GM19240 (cell line): ENCODE results near the gene RNASEH1.

Experiments used
- DNase-seq: peaks from one replicate; pipeline ENCODE4 v3.0.0; 2011; ENCODE audit warnings: low spot score; ENCODE audit not compliant: insufficient read length

The RNASEH1 gene

DNA sequence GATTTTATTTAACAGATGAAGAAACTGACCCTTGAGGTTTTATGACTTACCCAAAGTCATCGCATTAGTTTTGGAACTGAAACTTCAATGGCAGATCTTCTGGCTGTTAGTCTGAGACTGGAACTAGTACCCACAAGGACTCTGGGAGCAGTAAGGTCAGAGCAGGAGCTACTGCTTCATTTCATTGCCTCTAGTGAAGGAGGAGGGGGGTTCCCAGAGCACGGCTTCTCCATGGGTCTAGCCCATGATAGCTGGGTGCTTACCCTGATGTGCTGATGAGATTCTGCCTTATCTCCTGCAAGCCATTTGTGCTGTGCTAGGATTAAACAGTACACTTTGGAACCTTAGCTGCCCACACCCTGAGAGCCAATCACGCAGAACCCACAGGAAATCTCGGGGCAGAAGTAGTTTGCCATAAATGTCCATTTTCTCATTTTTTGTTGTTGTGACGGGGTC lies 5.4 kb upstream of the RNASEH1 start:
- DNase-seq = no peak

DNA sequence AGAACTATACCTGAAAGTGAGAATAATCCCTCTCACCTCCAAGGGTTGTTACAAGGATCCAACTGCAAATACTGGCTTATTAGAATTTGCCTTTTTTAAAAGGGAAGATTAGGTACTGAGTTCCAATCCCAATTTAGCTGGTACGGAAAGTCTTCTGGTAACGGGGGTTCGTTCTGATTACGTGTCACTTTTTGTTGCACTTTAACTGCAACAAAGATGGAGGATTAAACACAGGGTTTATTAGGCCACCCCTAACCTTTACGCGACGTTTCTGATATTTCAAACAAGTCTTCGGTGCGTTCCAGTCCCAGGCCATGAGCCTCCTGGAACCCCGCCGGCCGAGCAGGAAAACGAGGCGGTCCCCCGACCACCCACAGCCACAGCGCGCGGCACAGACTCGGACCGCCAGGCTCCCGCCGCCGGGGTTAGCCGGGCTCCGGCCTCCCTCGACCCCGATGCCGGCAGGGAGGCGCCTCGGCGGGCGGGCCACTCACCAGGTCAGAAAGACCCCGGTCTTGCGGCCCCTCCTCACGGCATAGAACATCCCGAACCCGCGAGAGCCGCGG lies 411 bp downstream of the RNASEH1 start:
- no peak for DNase-seq

DNA sequence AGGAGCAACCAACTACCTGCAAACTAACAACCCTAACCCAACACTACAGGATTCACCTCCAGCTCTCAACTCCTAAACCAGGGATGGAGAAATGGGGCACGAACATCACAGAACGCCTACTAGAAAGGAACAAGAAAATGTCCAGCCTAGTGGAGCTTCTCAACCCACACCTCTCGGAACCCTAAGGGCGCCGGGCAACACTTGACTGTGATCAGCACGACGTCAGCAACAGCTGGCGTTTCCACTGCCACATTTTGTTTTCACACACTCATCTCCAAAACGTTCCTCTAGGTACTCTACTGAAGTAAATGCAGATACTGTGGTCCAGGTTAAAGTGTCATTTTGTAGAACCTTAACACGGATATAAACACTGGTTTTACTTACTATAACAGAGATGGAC lies 4.2 kb downstream of the RNASEH1 start:
- DNase-seq = no peak

DNA sequence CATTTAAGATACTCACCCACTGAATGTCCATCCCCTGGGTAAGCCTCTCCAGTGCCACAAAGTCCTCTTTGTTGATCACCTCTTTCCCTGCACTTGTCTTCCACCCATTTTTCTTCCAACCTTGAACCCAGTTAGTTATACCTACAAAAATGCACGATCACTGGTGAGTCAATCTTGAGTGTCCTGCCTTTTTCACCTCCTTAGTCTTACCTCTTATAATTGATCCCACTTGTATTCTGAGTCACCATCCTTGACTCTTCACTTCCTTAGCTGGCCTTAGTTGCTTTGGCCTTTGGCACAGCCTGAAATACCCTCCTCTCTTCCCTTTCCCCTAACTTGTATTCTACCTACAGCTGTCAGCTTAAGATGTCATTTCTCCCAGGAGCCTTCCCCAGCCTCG lies 10.2 kb downstream of the RNASEH1 start:
- no peak for DNase-seq

DNA sequence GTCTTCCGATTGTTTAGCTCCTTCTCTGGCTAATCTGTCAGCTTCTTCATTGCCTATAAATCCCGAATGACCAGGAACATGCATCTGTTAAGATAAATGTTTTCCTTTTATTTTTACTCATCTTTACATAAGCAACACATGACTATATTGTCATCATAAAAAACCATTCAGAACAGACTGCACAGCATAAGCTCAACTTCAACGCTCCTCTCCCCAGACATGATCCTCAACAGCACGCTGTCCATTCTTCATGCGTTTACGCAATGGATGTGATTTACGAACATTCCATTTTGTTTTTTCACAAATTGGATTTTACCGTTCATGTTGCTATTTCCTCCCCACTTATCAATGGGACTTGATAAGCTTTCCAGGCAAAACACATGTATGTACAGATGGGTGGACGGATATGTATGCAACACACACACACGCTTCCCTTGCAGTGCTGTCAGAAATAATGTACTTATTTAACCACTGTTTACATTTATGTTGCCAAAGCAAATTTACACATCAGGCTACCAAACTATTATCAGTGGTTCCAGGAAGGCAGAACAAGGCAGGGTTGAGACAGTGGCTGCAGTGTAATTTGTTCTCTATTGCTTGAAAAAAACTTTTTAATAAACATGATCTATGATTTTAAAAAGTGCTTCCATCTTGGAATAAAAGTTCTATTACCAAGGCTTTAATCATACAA lies 12.2 kb downstream of the RNASEH1 start:
- no peak for DNase-seq

DNA sequence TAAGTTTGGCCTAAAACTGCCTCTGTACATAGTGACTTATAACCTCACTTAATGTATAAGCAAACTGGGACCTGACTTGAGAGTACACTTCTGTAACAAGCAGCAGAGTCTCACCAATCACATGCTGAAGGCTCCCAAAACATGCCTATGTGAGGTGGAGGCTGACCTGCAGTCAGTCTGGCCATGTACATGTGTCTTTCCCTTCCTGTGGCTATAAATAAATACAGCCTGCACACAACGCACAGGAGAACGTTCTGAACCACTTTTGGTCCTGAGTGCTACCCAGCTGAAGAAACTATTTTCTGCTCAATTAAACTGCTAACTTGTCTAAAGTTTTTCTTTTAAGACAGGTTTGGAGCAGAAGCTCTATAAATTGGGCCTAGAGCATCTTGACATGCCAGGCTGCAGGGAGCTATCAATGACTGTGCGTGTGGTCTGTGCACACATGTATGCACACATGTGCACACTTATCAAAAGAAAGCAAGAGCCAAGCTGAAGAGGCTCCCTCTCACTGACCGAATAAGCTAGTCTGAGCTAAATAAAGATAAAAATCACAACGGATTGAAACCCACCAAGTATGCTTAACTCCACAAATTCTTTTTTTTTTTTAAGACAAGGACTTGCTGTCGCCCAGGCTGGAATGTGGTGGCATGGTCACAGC lies 15.0 kb downstream of the RNASEH1 start:
- DNase-seq = no peak

DNA sequence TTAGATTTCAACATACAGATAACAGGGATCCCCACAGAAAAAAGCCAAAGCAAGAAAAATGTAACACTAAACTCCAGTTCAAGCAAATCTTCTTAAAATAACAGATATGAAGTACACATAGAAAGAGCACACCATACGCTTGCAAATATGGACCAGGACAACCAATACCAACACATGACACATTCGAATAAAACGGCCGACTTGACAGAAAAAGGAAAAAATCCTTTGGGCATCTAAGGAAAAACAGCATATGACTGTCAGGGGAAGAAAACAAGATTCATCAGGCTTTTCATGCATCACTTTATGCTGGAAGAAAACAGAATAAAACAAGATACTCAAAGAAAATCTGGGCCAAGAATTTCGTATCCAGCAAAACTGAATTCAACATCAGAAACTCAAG lies 16.0 kb downstream of the RNASEH1 start:
- no peak for DNase-seq

DNA sequence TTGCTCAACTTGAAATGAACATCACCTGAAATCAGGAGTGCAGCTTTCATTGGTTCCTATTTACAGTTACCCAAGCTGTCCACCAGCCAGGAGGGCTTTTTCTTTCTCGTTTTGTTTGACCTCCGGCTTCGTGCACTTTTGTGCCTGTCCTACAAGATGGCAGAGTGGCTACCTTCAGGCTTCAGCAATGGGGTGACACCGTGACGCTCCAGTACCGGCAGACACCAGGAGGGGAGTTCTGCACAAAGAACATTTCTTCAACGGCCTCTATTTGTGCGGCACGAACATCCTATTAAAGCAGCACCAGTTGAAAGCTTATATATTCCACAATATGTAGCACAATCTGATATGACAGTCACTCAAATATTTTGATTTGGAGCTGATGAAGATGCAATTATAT lies 18.3 kb downstream of the RNASEH1 start:
- DNase-seq = no peak

DNA sequence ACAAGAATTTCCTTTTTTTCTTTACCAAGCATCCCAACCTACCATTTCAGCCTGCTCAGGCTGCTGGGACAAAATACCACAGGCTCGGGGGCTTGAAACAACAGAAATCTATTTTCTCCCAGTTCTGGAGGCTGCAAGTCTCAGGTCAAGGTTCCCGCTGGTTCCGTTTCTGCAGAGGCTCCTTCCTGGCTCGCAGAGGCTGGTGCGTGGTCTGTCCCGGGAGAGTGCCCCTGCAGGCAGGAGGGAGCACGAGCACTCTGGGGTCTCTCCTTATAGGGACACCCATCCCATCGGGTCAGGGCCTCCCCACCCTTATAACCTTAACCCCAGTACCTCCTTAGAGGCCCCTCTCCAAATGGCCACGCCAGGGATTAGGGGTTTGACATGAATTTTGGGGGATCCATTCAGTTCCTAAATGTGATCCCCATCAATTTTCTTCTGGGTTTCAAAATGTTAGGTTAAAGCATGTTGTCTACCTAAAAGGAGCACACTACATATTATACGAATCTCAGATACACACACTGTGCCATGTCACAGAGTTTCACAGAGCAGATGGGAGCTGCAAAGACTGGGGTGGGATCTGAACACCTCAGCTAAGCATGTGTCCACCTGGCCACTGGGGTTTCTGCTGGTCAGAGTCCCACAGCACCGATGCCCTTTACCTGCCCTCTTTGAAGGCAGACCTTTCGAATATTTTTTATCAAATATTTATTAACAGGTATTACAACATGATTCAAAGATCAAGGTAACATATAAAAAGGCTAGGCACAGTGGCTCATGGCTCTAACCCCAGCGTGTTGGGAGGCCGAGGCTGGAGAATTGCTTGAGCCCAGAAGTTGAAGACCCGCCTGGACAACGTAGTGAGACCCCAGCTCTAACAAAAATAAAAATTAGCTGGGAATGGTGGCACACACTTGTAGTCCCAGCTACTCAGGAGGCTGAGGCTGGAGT lies 21.2 kb downstream of the RNASEH1 start:
- no peak for DNase-seq

DNA sequence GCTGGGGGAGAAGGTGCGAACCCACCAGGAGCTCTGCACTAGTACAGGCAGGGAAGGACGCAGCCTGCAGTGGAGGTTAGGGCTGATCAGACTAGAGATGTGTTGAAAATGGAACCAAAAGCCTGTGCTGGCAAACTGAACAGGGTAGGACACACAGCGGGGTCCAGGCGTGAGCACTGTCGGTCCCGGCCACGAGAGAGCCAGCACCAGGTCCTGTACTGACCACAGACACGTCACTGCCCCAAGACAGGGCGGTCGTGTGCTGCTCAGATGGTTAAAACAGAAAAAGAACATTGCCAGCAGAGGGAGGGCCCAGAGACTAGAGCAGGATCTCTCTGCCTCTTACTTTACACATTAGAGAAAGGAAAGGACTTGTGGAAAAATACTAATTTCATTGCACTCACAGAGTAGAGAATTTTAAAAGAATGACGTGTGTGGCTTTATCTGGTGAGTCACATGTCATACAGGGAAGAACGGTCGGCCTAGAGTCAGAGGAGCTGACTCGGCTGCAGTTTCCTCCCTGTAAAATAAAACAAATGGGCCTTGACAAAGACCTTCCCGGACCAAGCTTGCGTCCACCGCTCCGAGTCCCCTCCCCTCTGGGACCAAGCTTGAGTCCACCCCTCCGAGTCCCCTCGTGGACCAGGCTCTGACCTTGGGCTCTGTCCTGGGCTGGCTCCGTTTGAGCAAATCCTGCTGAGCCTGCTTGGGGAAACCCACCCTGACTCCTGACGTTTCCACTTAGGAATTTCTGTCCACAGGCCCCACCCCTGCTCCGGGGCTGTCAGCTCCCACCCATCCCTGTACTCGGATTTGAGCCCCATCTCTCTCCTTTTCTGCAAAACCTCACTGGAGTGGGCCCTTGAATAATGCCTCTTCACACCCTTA lies 22.1 kb downstream of the RNASEH1 start:
- DNase-seq = no peak

DNA sequence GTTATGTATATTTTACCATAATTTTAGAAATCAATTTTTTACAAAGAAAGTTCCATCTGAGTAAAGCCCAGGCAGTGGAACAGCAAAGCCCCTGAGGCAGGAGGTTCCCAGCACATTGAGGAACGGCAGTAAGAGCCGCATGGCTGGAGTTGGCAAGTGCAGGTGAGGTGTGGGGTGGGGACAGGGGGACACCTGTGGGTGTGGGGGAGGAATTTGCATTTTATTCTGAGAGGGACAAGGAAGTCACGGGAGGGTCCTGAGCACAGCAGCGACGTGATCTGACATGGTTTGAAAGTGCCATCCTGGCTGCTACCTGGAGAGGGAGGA lies 22.7 kb downstream of the RNASEH1 start:
- DNase-seq = no peak

DNA sequence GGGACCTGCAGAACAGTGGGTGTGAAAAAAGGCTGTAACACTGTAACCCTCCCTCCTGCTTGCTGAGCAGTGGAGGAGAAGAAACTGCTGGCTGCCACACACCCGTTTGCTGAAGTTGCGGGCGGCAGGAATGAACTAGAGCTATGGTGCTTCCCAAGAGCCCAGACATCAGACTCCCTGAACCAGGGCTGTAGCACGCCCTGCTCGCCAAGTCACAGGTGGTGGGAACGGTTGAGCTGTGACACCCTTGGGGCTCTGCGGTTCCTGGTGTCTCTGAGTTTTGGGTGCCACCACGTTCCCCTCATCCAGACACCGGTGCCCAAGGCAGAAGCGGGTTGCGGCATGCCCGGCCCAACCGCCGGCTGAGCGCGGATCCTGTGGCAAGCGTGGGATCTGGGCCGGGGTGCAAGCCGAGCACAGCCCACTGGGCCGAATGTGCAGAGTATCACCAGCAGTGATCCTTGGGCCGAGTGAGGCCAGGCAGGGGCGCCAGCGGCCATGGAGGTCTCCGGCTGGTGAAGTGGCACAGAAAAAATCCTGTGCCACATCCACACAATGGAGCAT lies 23.8 kb downstream of the RNASEH1 start:
- DNase-seq = no peak

DNA sequence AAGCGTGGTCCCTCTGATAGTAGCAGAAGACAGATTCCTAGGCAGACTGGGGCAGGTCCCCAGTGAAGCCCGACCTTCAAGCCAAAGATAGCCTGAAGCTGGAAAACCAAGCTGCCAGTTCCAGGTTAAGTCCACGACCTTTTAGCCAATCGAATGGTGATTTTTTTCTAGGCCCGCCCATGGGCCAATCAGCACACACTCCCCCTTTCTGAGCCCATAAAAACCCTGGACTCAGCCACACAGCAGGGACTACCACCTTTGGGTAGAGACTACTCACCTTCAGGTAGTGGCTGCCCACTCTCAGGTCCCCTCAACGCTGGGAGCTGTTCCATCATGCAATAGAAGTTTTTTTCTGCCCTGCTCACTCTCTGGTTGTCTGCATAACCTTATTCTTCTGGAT lies 24.3 kb downstream of the RNASEH1 start:
- no peak for DNase-seq

DNA sequence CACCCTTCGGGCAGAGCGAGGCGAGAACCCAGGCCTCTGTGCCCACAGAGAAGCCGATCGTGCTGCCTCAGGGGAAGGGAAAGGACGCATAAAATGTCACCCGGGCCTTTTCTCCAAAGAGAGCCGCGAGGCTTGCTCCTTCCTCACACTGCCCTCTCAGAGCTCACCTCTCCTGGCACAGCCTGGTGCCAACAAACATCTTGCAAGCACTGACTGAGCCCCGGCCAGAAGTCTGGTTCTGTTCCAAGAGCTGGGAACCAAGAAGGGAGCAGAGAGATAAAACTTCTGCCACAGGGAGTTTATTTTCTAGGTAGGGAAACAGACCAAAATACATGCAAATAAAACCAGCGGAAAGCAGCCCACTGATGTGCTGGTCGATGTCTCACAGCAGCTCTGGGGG lies 25.2 kb downstream of the RNASEH1 start:
- no peak for DNase-seq

DNA sequence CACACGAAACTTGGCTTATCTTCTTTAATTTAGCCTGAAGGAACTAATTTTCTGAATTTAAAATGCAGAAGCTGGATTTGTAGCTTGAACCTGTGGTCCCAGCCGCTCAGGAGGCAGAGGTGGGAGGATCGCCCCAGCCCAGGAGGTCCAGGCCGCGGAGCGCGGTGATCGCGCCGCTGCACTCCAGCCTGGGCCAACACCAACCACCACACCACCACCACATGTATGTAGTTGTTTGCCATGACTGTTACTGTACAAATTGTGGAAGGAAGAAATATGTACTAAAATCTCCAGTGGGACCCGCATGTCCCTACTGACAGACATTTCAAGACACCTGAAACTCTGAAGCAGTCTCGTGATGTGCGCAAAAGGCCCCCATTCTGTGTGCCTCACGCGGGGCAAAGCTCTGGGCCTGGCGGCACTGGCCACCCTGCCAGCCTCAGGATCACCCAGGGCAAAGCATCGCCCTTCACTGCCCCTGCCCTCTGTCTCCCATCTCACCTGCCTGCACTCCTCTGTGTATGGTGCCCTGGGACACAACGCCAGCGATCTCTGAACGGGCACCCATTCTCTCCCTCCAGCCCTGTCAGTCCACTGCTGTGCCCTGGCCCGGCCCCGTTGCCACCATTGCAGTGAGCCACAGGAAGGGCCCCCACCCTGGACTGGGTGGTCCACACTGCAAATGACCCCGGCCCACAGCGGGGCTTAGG lies 28.7 kb downstream of the RNASEH1 start:
- no peak for DNase-seq

DNA sequence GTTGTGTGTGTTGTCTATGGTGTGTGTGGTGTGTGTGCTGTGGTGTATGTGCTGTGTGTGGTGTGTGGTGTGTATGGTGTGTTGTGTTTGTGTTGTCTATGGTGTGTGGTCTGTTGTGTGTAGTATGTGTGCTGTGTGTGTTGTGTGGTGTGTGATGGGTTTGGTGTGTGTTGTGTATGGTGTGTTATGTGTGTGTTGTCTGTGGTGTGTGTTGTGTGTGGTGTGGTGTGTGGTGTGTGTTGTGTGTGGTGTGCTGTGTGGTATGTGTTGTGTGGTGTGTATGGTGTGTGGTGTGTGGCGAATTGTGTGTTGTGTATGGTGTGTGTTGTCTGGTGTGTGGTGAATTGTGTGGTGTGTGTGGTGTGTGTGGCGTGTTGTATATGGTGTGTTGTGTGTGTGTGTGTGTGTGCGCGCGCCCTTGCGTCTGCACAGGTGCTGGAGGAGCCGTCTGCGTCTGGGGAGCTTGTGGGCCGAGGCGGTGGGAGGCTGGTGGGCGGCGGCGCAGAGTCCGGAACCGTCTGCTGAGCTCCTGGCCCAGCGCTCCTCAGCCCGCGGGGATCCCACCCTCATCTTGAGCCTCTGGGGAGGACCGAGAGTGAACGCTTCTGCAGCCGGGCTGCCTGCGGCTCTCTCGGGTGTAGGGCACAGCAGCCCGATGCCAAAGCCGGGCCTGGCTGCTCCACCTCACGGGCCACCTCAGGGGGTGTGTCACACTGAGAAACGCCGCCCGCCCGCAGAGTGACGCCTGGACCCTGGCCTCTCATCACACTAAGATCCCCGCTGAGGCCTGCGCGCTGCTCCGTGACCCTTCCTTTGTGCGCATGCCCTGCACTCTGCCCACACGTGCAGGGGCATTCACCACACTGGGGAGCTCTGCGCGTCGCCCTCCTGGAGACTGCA lies 30.0 kb downstream of the RNASEH1 start:
- DNase-seq = no peak

DNA sequence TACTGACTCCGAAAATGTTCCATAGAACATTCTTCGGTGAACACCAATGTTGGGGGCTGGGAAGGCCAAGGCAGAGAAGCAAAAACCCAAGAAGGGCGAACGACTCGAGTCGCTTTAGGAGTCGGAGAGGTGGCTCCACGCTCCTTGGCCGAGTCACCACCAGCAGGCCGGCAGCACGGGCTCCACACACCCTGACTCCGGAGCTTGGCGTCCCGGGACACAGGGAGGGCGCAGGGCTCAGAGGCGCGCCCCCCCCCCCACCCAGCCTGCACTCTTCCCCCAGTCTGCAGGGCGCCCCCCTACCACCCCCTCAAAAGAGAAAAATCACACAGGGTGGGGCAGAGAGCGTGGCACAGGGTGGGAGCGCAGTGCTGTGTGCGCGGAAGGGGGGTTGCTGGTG lies 31.3 kb downstream of the RNASEH1 start:
- no peak for DNase-seq

DNA sequence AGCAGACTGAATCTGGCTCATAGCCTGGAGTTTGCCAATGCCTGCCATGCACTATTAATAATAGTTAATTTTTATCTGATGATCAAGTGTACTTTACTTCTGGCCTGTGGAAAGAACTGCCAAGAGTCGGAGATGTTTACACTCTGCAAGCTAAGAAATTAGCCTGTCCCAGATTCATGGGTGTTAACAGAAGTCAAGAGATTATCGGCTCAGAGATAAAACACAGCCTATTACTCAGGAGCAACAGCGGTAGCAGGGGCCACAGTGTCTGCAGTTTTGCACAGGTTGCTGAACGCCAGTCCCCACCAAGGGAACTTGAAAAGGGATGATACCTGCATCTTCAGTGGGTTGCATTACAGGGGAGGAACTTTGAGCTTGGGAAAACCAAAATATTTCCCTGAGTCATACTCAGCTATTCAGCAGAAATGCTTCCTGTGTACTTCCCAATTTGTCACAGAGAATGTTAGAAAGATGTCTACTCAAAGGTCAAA lies 34.5 kb downstream of the RNASEH1 start:
- no peak for DNase-seq

DNA sequence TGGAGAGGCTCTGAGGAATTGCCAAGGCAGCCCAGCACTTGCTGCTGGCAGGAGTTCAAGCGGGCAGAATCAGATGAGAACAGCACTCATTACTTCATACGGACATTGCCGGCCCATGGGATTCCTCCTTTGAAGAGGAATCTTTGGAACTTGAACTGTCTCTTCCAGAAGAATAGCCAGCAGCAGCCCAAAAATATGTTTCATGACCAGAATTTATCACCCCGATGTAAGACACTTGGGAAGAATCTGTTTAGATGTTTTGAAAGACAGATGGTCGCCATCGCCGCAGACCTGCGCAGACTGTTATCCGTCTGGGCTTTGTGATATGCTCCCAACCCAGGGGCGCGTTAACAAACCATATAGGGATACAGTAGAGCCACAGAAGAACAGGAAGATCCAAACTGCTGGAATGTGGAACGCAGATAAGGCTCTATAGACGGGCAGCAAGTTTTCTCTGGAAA lies 35.1 kb downstream of the RNASEH1 start:
- DNase-seq = no peak
